ENCODE measurements around the gene ASF1B. TPM values are rescaled to one million over a fixed set of nuclear protein-coding genes. Genes with fewer than 3 reads are reported as not detected.

ASF1B gene
- total RNA-seq, 1 donor from 2014 or later, result 13.9 TPM

GRCh38 chr19:14106840-14107239, 29.5 kb downstream of the ASF1B start:
- ATAC-seq, result no peak

- no peak for ATAC-seq
Observed at GRCh38 chr19:14105680-14106079, 30.7 kb downstream of the ASF1B start.

- ATAC-seq, result peak; percentile 21
Observed at GRCh38 chr19:14103310-14103709, 33.1 kb downstream of the ASF1B start.

GRCh38 chr19:14102756-14103155, 33.6 kb downstream of the ASF1B start:
- ATAC-seq, result no peak

GRCh38 chr19:14102102-14102696, 34.2 kb downstream of the ASF1B start:
- peak; percentile 76 for ATAC-seq

- no peak for ATAC-seq
Observed at GRCh38 chr19:14101003-14101545, 35.3 kb downstream of the ASF1B start.

GRCh38 chr19:14097532-14098151, 38.7 kb downstream of the ASF1B start:
- no peak for ATAC-seq

- ATAC-seq, result no peak
Observed at GRCh38 chr19:14096272-14096992, 40.0 kb downstream of the ASF1B start.

- ATAC-seq, result no peak
Observed at GRCh38 chr19:14094854-14095253, 41.5 kb downstream of the ASF1B start.

GRCh38 chr19:14093117-14093823, 43.1 kb downstream of the ASF1B start:
- no peak for ATAC-seq

- ATAC-seq, result peak; percentile 1
Observed at GRCh38 chr19:14091813-14092462, 44.5 kb downstream of the ASF1B start.

GRCh38 chr19:14091081-14091812, 45.1 kb downstream of the ASF1B start:
- ATAC-seq, result peak; percentile 81

- no peak for ATAC-seq
Observed at GRCh38 chr19:14090509-14091080, 45.8 kb downstream of the ASF1B start, which contains the start of gene SAMD1. Gene SAMD1, minus strand, starts transcription at chr19:14090751.

- peak; percentile 3 for ATAC-seq
Observed at GRCh38 chr19:14089662-14090508, 46.5 kb downstream of the ASF1B start.

- ATAC-seq, result no peak
Observed at GRCh38 chr19:14089412-14089661, 47.1 kb downstream of the ASF1B start.

GRCh38 chr19:14088634-14089411, 47.6 kb downstream of the ASF1B start:
- no peak for ATAC-seq

- ATAC-seq, result no peak
Observed at GRCh38 chr19:14086098-14086497, 50.3 kb downstream of the ASF1B start.

GRCh38 chr19:14085309-14085995, 50.9 kb downstream of the ASF1B start, which contains the start of gene C19orf67:
Gene C19orf67, minus strand, starts transcription at chr19:14085783. Its CDS starts 156 bp downstream, at chr19:14085627.
- no peak for ATAC-seq

GRCh38 chr19:14082675-14082960, 53.8 kb downstream of the ASF1B start:
- no peak for ATAC-seq
